Tibial nerve (tissue), 3 donors: Measurements from ENCODE around the gene TMA16.

Experiments
- CTCF ChIP-seq, 5 experiments: fragments of 200-600 bp in 3 of 5; fragments of 450-650 bp in 2 of 5; sonication (generic) in 3 of 5; IDR thresholded peaks; one replicate each; pipeline ENCODE4 v1.5.1; 2016 to 2019; ENCODE audit warnings: antibody characterized with exemption in 5 of 5, mild to moderate bottlenecking in 3 of 5, moderate library complexity in 2 of 5
- POLR2A ChIP-seq, 2 donors: fragments of 450-650 bp; IDR thresholded peaks; one replicate each; pipeline ENCODE4 v1.6.1; 2017; ENCODE audit warnings: antibody characterized with exemption in 2 of 2, mild to moderate bottlenecking in 2 of 2, moderate library complexity in 2 of 2

GRCh38 chr4:163542275-163542674 is 47.8 kb downstream of the TMA16 start:
- TF ChIP-seq CTCF (IDR thresholded peaks at IDR 0.05), result no peak
- TF ChIP-seq POLR2A (IDR thresholded peaks at IDR 0.05), result no peak
